COLO668 (cell line): Measurements from ENCODE around the gene CD82.
"Not testable (repeated sequence)": the region's sequence is repeated elsewhere in the genome, so short reads cannot be mapped to it uniquely, and the experiment has no call there.

ENCODE experiments used
- DNase-seq: peaks from one replicate; lab custom pipeline; 2025; ENCODE audit not compliant: unreplicated experiment; lab: John Stamatoyannopoulos, UW

The CD82 gene

DNA sequence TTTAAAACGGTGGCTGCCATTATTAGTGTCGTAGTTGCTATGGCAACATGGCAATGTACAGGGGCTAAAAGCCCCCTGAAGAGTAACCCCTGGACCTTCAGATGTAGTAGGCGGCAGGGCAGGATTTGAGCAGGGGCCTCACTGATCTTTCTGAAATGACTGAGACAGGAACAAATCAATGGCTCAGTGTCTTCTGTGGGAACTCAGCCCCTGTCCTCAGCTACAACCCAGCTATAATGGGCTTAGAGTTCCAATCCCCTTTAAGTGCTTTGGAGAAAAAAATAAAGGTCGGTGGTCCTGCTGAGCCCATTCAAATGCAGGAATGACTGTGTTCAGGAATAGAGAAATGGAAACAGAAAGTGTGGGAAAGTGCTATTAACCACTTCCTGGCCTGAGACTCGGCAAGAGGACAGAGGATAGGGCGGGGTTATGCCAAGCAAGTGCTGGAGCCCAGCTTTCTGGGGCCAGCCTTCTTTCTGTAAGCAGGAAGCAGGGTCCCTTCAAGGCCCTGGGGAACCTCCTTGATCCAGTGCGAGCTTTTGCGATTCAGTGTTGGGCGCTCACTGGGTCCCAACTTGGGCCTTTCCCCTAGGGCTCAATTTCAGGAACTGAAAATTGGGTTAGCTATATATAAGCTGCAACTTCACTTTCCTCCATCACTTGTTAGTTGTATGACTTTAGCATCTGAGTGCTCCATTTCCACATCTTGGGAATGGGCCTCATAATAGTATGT is 6.1 kb upstream of the CD82 start:
- DNase-seq: no peak

DNA sequence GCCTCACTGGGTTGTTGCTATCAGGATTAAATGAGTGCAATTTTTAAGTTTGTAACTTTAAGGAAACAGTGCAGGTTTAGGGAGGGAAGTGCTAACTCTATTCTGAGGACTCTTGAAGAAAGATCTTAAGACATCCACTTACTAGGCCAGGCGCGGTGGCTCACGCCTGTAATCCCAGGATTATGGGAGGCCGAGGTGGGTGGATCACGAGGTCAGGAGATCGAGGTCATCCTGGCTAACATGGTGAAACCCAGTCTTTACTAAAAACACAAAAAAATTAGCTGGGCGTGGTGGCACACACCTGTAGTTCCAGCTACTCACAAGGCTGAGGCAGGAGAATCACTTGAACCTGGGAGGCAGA is 5.5 kb upstream of the CD82 start:
- not testable (repeated sequence) for DNase-seq

DNA sequence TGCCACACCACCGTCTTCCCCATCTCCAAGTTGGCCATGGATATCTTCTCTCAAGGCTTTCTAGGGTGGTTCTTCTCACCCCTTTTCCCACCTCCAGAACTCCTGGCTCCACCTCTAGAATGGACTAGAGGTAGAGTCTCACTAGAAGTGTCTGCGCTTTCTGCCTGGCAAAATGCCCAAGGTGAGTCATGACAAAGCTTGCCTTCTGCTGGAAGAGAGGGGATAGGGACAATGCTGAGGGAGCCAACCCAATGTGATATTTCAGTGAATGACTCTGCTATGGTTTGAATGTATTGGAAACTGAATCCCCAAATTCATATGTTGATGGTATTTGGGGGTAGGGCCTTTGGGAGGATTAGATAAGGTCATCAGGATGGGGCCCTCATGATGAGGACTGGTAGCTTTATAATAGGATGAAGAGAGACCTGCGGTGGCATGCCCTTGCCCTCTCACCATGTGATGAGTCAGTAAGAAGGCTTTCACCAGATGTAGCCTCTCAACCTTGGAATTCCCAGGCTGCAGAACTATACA is 4.1 kb upstream of the CD82 start:
- peak; percentile 43 for DNase-seq

- DNase-seq: no peak
Measured at GRCh38 chr11:44561964-44562734, 3.3 kb upstream of the CD82 start.

DNA sequence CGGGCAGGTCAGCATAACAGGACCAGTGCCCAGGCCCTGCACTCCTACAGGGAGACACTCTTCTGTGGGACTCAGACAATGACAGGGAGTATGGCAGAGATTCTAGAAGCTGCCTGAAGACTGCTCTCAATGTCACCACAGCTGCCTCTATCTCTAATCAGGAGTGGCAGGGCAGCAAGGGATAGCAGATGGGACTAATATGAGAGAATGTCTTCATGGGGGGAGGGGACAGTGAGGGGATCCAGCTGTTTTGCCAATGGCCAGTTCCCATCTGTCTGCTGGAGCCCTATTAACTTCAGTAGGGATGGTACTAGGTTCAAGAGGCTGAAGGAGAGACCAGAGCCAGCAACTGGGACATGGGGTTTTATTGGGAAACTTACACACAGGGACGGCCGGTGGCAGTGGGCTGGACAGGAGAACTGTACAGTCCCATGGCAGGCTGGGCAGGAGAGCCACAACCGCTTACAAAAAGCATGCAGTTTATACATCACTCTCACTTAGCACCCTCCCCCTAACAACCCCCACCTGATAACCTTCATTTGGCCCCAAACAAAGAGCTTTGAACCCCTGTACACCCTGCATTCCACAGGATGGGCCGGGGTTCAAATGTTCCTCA is 2.5 kb upstream of the CD82 start:
- DNase-seq: no peak

GRCh38 chr11:44563711-44564110 is 1.8 kb upstream of the CD82 start:
- no peak for DNase-seq

DNA sequence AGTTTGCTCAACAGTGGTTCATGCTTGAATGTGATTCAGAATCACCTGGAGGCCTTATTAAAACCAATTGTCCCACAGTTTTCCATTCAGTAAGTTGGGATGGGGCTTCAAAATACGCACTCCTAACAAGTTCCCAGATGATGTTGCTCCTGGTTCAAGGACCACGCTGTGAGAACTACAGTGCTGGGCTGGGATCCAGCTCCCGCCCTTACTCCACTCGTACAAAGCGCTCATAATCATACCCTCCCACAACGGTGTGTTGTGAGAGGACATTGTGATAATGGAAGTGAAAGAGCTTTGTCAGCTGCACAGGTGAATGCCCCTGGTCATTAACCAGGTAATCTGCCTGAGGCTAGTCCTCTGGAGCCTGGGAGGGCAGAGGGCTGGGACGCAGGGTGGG is 1.3 kb upstream of the CD82 start:
- peak; percentile 64 for DNase-seq

DNA sequence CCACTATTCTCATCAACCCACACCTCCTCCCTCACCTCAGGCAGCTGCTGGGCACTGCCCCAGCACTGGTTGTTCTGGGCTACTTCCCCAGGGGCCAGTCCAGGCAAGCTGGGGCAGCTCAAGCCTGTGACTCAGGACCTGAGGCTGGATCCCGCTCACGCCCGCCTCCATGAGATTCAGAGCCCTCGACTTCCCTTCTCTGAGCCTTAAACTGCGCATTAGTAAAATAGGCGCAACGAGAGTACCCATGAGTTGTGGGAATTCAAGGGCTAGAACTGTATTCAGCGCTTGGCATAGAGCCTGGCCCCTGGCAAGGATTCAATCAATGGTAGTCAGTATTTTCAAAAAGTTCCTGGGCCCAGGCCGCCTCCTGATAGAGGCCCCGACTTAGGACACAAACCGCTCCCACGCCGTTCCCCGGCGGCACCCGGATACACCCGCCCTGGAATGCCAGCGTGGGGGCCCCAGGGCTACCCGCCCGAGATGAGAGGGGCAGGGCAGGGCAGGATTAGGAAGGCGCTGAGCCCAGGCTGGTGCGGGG is 723 bp upstream of the CD82 start:
- peak; percentile 76 for DNase-seq

DNA sequence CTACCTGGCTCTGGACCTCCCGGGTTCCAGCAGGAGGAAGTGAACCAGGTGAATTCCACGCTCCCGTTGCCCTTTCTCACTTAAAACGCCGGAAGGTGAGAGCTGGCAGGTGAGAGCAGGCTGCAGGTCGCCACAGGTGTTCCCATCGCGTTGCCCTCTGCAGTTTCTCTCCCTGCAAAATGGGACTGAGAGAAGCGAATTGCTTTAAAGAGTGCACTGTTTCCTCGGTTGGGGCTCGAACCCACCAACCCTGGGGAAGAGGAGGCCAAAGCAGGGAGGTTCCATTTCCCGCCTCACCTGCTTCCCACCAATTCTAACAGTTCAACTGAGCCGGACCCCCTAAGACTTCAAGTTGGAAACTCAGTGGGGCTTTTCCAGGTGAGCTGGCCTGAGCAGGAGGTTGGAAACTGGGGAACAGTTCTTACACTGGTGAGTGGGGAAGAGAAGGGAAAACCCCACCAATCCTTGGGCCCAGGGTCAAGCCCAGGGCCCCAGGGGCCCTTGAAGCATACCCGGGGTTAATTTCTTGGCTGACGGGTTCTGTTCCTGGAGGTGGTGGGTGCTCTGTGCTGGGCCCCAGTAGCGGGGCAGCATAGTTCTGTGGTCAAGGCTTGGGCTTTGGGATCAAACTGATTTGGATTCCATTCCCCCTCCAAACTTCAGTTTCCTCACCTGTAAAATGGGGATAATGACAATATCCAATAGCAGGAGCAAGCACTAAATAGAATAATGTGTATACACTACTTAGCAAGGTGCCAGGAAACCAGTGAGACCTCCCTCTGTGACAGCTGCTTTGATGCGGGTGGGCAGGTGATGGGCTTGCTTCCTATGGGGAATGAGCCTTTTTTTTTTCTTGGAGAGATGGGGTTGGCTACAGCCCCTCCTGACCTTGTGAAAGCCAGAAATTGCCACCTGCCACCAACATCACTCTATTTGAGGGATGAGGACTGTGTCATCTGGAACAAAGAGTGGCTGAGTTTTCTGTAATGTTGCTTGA is 788 bp downstream of the CD82 start:
- DNase-seq: peak; percentile 62

GRCh38 chr11:44566952-44567875 is 1.8 kb downstream of the CD82 start:
- no peak for DNase-seq

DNA sequence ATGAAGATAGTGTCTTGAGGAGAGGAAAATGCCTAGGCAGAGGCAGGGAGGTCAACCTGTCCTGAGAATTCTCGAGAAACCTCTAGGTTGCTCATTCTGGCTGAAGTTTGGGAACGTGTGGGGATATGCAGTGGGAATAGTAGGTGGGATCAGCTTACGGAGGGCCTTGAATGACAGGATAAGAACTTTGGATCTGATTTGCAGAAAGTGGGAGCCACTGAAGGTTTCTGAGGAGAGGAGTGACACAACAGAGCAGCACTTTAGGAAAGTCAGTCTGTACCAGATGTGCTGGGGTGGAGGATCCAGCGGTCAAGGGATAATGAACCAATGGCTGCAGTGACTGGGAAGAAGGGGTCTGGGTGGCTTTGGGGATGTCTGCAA is 2.4 kb downstream of the CD82 start:
- no peak for DNase-seq

GRCh38 chr11:44568331-44568657 is 2.8 kb downstream of the CD82 start:
- no peak for DNase-seq

GRCh38 chr11:44568658-44569473 is 3.4 kb downstream of the CD82 start:
- DNase-seq: peak; percentile 70

DNA sequence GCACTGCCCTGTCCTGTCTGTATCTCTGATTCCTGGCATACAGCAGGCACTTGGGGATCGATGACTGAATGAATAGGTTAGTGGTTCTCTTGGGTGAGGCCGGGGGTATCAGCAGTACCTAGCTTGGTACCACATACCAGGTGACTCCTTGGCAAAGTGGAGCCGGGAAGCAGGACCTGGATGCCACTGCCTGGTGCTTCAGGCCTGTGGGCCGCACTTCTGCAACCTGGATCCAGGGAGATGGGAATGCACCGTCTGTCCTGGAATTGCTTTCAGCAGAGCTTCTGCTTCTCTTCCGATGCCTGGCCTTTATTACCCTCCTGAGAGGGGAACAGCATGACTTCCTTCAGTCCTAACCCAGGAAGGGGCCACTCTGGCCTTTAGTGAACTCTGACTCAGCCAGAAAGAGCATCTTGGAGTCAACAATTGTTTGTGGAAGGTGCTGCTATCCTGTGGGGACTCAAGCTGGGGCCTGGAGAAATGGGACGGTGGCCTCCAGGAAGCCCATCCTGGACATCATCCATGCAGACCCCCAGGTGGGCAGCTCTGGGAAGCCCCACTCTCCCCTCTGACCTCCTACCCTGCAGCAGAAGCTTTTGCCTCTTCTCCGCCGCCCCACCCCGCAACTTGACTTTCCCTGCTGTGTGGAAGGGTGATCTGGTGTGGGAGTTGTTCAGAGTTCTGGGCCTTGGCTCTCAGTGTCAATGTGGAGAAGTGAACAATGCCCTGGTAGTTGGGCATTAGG is 5.1 kb downstream of the CD82 start:
- no peak for DNase-seq

GRCh38 chr11:44571871-44572270 is 6.4 kb downstream of the CD82 start:
- no peak for DNase-seq

- DNase-seq: no peak
Measured at GRCh38 chr11:44572436-44572835, 7.0 kb downstream of the CD82 start.

DNA sequence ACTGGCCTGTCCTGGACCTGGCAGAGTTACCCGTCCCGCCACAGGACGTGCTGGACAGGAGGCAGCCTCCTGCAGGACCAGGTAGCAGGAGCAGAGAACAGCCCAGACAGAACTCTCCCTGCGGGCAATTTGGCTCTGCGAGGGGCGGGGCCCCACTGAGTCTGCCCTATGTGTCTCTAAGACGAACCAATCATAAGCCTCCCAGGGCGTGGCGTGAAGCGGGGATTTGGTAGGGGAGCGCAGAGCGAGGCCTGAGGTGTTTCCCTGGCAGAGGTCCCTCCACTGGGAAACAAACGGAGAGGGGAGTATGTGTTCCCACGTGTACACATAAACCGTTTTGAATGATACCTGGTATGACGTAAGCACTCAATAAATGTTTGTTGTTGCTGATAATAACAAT is 7.4 kb downstream of the CD82 start:
- DNase-seq: no peak

GRCh38 chr11:44573333-44573732 is 7.9 kb downstream of the CD82 start:
- no peak for DNase-seq
